ENCODE results near the gene ACBD6.

ACBD6 gene

DNA sequence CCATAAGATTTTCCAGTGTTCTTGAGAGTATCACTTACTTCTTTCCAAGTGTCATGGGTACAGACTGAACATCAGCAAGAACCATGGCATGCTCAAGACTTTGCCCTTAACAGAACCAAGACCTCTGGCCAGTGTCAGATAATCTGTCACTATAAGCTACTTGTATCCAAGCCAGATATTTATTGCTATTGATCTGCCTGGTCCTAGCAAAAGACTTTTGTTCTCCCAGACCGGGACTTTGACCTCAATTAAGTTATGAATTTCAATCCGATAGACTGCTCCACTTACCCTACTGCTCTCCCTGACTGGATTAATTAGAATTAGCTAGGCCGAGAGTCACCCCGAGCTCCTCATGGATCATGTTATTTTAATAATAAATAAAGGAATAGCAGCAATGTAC lies 129.6 kb downstream of the ACBD6 start:
- Histone ChIP-seq H3K79me2 (ENCODE audit: control insufficient read depth, low read length) (no peaks in the 10 kb centered on the region), H3K27ac (ENCODE audit: low read depth, low read length) (no peak overlapping the region), H3K4me3 (ENCODE audit: low read length) (no peak overlapping the region), H3K9me2 (replicated peaks; ENCODE audit: control insufficient read depth, low read length) (no peaks in the 10 kb centered on the region), H3K27me3 (ENCODE audit: control insufficient read depth, low read length) (no peaks in the 10 kb centered on the region), H4K20me1 (ENCODE audit: control insufficient read depth, insufficient read depth, low read depth, low read length) (no peaks in the 10 kb centered on the region), H3K36me3 (ENCODE audit: control insufficient read depth, low read length) (no peaks in the 10 kb centered on the region; the same call in 1 of the 2 replicates), H3K4me2 (ENCODE audit: low read length) (no peak overlapping the region), H3F3A (ENCODE audit: control insufficient read depth, insufficient read depth) (no peaks in the 10 kb centered on the region; the same call in 1 of the 2 replicates), H3K4me1 (ENCODE audit: control insufficient read depth, low read length) (no peaks in the 10 kb centered on the region), H3K9me3 (ENCODE audit: control insufficient read depth, insufficient read depth, low read length) (no peaks in the 10 kb centered on the region)
- TF ChIP-seq, protein P1, sequence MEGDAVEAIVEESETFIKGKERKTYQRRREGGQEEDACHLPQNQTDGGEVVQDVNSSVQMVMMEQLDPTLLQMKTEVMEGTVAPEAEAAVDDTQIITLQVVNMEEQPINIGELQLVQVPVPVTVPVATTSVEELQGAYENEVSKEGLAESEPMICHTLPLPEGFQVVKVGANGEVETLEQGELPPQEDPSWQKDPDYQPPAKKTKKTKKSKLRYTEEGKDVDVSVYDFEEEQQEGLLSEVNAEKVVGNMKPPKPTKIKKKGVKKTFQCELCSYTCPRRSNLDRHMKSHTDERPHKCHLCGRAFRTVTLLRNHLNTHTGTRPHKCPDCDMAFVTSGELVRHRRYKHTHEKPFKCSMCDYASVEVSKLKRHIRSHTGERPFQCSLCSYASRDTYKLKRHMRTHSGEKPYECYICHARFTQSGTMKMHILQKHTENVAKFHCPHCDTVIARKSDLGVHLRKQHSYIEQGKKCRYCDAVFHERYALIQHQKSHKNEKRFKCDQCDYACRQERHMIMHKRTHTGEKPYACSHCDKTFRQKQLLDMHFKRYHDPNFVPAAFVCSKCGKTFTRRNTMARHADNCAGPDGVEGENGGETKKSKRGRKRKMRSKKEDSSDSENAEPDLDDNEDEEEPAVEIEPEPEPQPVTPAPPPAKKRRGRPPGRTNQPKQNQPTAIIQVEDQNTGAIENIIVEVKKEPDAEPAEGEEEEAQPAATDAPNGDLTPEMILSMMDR (IDR thresholded peaks at IDR 0.05; ENCODE audit: low read depth, low read length, poor library complexity, severe bottlenecking) = no peak
- TF ChIP-seq EZH2phosphoT487 (IDR thresholded peaks at IDR 0.05; ENCODE audit: borderline replicate concordance, low read length) = no peak

DNA sequence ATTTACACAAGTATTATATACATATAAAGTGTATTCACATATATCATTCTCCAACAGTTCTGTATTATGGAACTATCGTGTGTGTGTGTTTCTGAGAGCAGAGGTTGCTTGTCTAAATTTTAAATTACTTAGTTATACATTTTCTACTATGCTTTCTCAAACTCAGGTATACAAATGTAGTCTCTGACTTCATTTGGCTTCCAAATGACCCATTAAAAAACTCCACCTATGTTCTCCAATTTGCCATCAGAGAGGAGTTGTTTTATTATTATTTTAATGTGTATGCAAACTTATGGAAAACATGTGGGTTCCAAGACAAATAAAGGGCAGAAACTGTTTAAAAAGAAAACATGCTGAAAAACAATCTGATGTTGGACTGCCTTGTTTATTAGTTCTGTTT lies 131.8 kb downstream of the ACBD6 start:
- Histone ChIP-seq H3K4me2 (ENCODE audit: low read length) (no peak overlapping the region), H3K27ac (ENCODE audit: low read depth, low read length) (no peak overlapping the region), H3K36me3 (ENCODE audit: control insufficient read depth, low read length) (no peaks in the 10 kb centered on the region; the same call in 1 of the 2 replicates), H4K20me1 (ENCODE audit: control insufficient read depth, insufficient read depth, low read depth, low read length) (no peaks in the 10 kb centered on the region), H3K4me3 (ENCODE audit: low read length) (no peak overlapping the region), H3K4me1 (ENCODE audit: control insufficient read depth, low read length) (no peaks in the 10 kb centered on the region), H3K9me3 (ENCODE audit: control insufficient read depth, insufficient read depth, low read length) (no peaks in the 10 kb centered on the region), H3K9me2 (replicated peaks; ENCODE audit: control insufficient read depth, low read length) (no peaks in the 10 kb centered on the region), H3K79me2 (ENCODE audit: control insufficient read depth, low read length) (no peaks in the 10 kb centered on the region), H3K27me3 (ENCODE audit: control insufficient read depth, low read length) (no peaks in the 10 kb centered on the region), H3F3A (ENCODE audit: control insufficient read depth, insufficient read depth) (no peaks in the 10 kb centered on the region; the same call in 1 of the 2 replicates)
- TF ChIP-seq, protein P1 (IDR thresholded peaks at IDR 0.05; ENCODE audit: low read depth, low read length, poor library complexity, severe bottlenecking) = no peak
- no peak for TF ChIP-seq EZH2phosphoT487 (IDR thresholded peaks at IDR 0.05; ENCODE audit: borderline replicate concordance, low read length)

DNA sequence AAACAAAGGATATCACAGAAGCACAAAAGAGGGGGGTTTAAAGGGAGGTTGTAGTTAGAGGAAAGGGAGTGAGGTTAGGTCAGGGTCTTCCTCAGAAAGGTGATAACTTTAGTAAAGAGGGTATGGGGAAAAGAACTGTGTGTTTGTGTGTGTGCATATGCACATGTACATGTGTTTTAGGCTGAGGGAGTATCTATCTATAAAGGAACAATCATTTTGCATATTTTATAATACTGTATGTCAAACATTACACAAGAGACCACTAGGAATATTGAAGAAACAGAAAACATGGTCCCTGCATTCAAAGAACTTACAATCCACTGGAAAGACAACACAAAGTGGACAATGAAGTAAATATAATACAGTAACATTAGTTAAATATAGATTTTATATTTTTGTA lies 132.2 kb downstream of the ACBD6 start:
- no peaks in the 10 kb centered on the region for H3K79me2 ChIP-seq (ENCODE audit: control insufficient read depth, low read length)

More for the DNA sequence above, 132.2 kb downstream of the ACBD6 start:
- H3K9me2 ChIP-seq (replicated peaks; ENCODE audit: control insufficient read depth, low read length) = no peaks in the 10 kb centered on the region
- no peaks in the 10 kb centered on the region for H3K27me3 ChIP-seq (ENCODE audit: control insufficient read depth, low read length)
- TF ChIP-seq, protein P1 (IDR thresholded peaks at IDR 0.05; ENCODE audit: low read depth, low read length, poor library complexity, severe bottlenecking) = no peak
- no peak for TF ChIP-seq EZH2phosphoT487 (IDR thresholded peaks at IDR 0.05; ENCODE audit: borderline replicate concordance, low read length)
- no peak overlapping the region for H3K4me3 ChIP-seq (ENCODE audit: low read length)
- H3K4me2 ChIP-seq (ENCODE audit: low read length) = no peak overlapping the region
- H3F3A ChIP-seq (ENCODE audit: control insufficient read depth, insufficient read depth) = no peaks in the 10 kb centered on the region; the same call in 1 of the 2 replicates
- H3K9me3 ChIP-seq (ENCODE audit: control insufficient read depth, insufficient read depth, low read length) = no peaks in the 10 kb centered on the region
- no peaks in the 10 kb centered on the region; the same call in 1 of the 2 replicates for H3K36me3 ChIP-seq (ENCODE audit: control insufficient read depth, low read length)
- H3K4me1 ChIP-seq (ENCODE audit: control insufficient read depth, low read length) = no peaks in the 10 kb centered on the region
- H3K27ac ChIP-seq (ENCODE audit: low read depth, low read length) = no peak overlapping the region
- H4K20me1 ChIP-seq (ENCODE audit: control insufficient read depth, insufficient read depth, low read depth, low read length) = no peaks in the 10 kb centered on the region

All from DOHH2 (cell line).